H9 (cell line): Measurements from ENCODE around the gene HOXA2. TPM values are rescaled to one million over a fixed set of nuclear protein-coding genes. Genes with fewer than 3 reads are reported as not detected.

Source experiments
- DNase-seq: peaks from one replicate; pipeline ENCODE4 v3.0.0-alpha.2; 2017
- H2AFZ ChIP-seq: one replicate; pipeline ENCODE4 v1.6.1; 2013; ENCODE audit warnings: mild to moderate bottlenecking, low read length, control low read depth, moderate library complexity
- H2AK5ac ChIP-seq: 2 replicates; pipeline ENCODE4 v1.6.1; 2013; ENCODE audit warnings: low read length, control low read depth, mixed read lengths; ENCODE audit not compliant: insufficient read length
- H2BK120ac ChIP-seq: one replicate; pipeline ENCODE4 v1.6.1; 2013; ENCODE audit warnings: low read depth, mild to moderate bottlenecking, low read length, control low read depth, inconsistent platforms; ENCODE audit not compliant: poor library complexity, severe bottlenecking
- H2BK12ac ChIP-seq: 2 replicates; pipeline ENCODE4 v1.6.1; 2013; ENCODE audit warnings: low read length, control low read depth, mixed read lengths, low read depth; ENCODE audit not compliant: insufficient read length
- H2BK15ac ChIP-seq: 2 replicates; pipeline ENCODE4 v1.6.1; 2013; ENCODE audit warnings: low read depth, low read length, control low read depth
- H2BK20ac ChIP-seq: one replicate; pipeline ENCODE4 v1.6.1; 2013; ENCODE audit warnings: low read depth, mild to moderate bottlenecking, low read length, control low read depth, inconsistent platforms; ENCODE audit not compliant: poor library complexity, severe bottlenecking
- H2BK5ac ChIP-seq: 2 replicates; pipeline ENCODE4 v1.6.1; 2013; ENCODE audit warnings: low read length, control low read depth, mixed read lengths; ENCODE audit not compliant: insufficient read length
- H3K14ac ChIP-seq: 2 replicates; pipeline ENCODE4 v1.6.1; 2013; ENCODE audit warnings: low read length, control low read depth; ENCODE audit not compliant: insufficient read depth
- H3K18ac ChIP-seq: 2 replicates; pipeline ENCODE4 v1.6.1; 2013; ENCODE audit warnings: low read depth, mild to moderate bottlenecking, mixed read lengths, low read length, control low read depth; ENCODE audit not compliant: insufficient read length
- H3K23ac ChIP-seq: 2 replicates; pipeline ENCODE4 v1.6.1; 2013; ENCODE audit warnings: low read length, control low read depth, mixed read lengths, low read depth; ENCODE audit not compliant: insufficient read length
- H3K23me2 ChIP-seq: 2 replicates; pipeline ENCODE4 v1.6.1; 2013; ENCODE audit warnings: low read depth, mild to moderate bottlenecking, mixed read lengths, low read length, control low read depth; ENCODE audit not compliant: insufficient read length, poor library complexity, severe bottlenecking
- H3K27ac ChIP-seq: 2 replicates; pipeline ENCODE4 v1.5.1; 2013; ENCODE audit warnings: low read length, control low read depth, mixed read lengths, low read depth; ENCODE audit not compliant: insufficient read length
- H3K27me3 ChIP-seq: 2 replicates; pipeline ENCODE4 v1.6.1; 2013; ENCODE audit warnings: low read length, control low read depth, inconsistent platforms; ENCODE audit not compliant: insufficient read depth
- H3K4ac ChIP-seq: 2 replicates; pipeline ENCODE4 v1.6.1; 2013; ENCODE audit warnings: low read depth, mild to moderate bottlenecking, control low read depth, inconsistent platforms, low read length, moderate library complexity
- H3K4me1 ChIP-seq: 2 replicates; pipeline ENCODE4 v1.6.1; 2013; ENCODE audit warnings: low read length, control low read depth, inconsistent platforms; ENCODE audit not compliant: insufficient read depth
- H3K4me2 ChIP-seq: 2 replicates; pipeline ENCODE4 v1.6.1; 2013; ENCODE audit warnings: low read length, control low read depth, mixed read lengths; ENCODE audit not compliant: insufficient read length, insufficient read depth
- H3K56ac ChIP-seq: 2 replicates; pipeline ENCODE4 v1.6.1; 2013; ENCODE audit warnings: low read depth, mild to moderate bottlenecking, mixed read lengths, low read length, control low read depth; ENCODE audit not compliant: insufficient read length
- H3K79me1 ChIP-seq: 2 replicates; pipeline ENCODE4 v1.6.1; 2013; ENCODE audit warnings: low read depth, mild to moderate bottlenecking, moderate library complexity, low read length, control low read depth, inconsistent platforms; ENCODE audit not compliant: insufficient read depth, poor library complexity, severe bottlenecking
- H3K79me2 ChIP-seq: 2 replicates; pipeline ENCODE4 v1.6.1; 2013; ENCODE audit warnings: low read length, control low read depth, inconsistent platforms; ENCODE audit not compliant: insufficient read depth
- H3K9ac ChIP-seq: 2 replicates; pipeline ENCODE4 v1.6.1; 2013; ENCODE audit warnings: low read length, control low read depth, mixed read lengths; ENCODE audit not compliant: insufficient read length; ENCODE audit errors: extremely low read depth
- H3K9me3 ChIP-seq: one replicate; pipeline ENCODE4 v1.6.1; 2013; ENCODE audit warnings: low read depth, low read length, inconsistent platforms; ENCODE audit not compliant: control insufficient read depth
- H3T11ph ChIP-seq: one replicate; pipeline ENCODE4 v1.6.1; 2013; ENCODE audit warnings: mild to moderate bottlenecking, low read length, control low read depth, inconsistent platforms
- H4K20me1 ChIP-seq: one replicate; pipeline ENCODE4 v1.6.1; 2013; ENCODE audit not compliant: control insufficient read depth, insufficient read length, insufficient read depth
- H4K5ac ChIP-seq: 2 replicates; pipeline ENCODE4 v1.6.1; 2013; ENCODE audit warnings: low read depth, mild to moderate bottlenecking, mixed read lengths, low read length, control low read depth; ENCODE audit not compliant: insufficient read length
- H4K8ac ChIP-seq: replicated peaks from 2 replicates; pipeline ENCODE4 v1.6.1; 2013; ENCODE audit warnings: low read length, control low read depth, mixed read lengths, low read depth; ENCODE audit not compliant: insufficient read length
- H4K91ac ChIP-seq: 2 replicates; pipeline ENCODE4 v1.6.1; 2013; ENCODE audit warnings: low read depth, mild to moderate bottlenecking, moderate library complexity, mixed read lengths, low read length, control low read depth; ENCODE audit not compliant: insufficient read length
- H3K27ac Mint-ChIP-seq, 3 experiments: 2 replicates in 2 of 3; 3 replicates in 1 of 3; pipeline ENCODE4 v1.8.0; 2020 to 2021; ENCODE audit warnings: mixed read lengths in 3 of 3, mild to moderate bottlenecking in 1 of 3, moderate library complexity in 1 of 3
- H3K27me3 Mint-ChIP-seq: 2 replicates; pipeline ENCODE4 v1.8.0; 2021; ENCODE audit warnings: low read depth, mild to moderate bottlenecking, moderate library complexity, mixed read lengths
- H3K36me3 Mint-ChIP-seq, 3 experiments: 2 replicates in 2 of 3; 3 replicates in 1 of 3; pipeline ENCODE4 v1.8.0; 2020 to 2021; ENCODE audit warnings: low read depth in 3 of 3, mixed read lengths in 3 of 3; ENCODE audit not compliant: insufficient read depth in 1 of 3
- H3K4me1 Mint-ChIP-seq, 2 experiments: 2 replicates each; pipeline ENCODE4 v1.8.0; 2020; ENCODE audit warnings: mixed read lengths in 2 of 2
- H3K4me3 Mint-ChIP-seq, 2 experiments: 2 replicates in 1 of 2; 3 replicates in 1 of 2; pipeline ENCODE4 v1.8.0; 2020 to 2021; ENCODE audit warnings: mild to moderate bottlenecking in 2 of 2, mixed read lengths in 2 of 2, moderate library complexity in 1 of 2
- H3K9me3 Mint-ChIP-seq, 2 experiments: 2 replicates in 1 of 2; 3 replicates in 1 of 2; pipeline ENCODE4 v1.8.0; 2020; ENCODE audit warnings: mild to moderate bottlenecking in 2 of 2, mixed read lengths in 2 of 2, moderate library complexity in 1 of 2
- WGBS: extraction: QIAGEN DNeasy Blood & Tissue Kit; methylation state at CpG from one replicate; pipeline ENCODE4 v1.1.7; 2013; ENCODE audit warnings: missing lambda C conversion rate, low lambda C conversion rate, mixed read lengths; ENCODE audit not compliant: insufficient read length; ENCODE audit errors: extremely low coverage; 5-methylcytosine and 5-hydroxymethylcytosine counted together
- total RNA-seq: library from RNA; stranded (reverse); gene quantifications from 2 replicates; pipeline ENCODE4 v1.2.1, GENCODE V29; 2021
- TF ChIP-seq, protein P1 (sequence below): fragments of 200-600 bp; sonication (generic); conservative IDR thresholded peaks from 3 replicates; pipeline ENCODE4 v1.8.0; 2021; ENCODE audit warnings: antibody characterized with exemption, mild to moderate bottlenecking

The HOXA2 gene
- total RNA-seq, 1 experiment from 2014 or later, result not detected

DNA sequence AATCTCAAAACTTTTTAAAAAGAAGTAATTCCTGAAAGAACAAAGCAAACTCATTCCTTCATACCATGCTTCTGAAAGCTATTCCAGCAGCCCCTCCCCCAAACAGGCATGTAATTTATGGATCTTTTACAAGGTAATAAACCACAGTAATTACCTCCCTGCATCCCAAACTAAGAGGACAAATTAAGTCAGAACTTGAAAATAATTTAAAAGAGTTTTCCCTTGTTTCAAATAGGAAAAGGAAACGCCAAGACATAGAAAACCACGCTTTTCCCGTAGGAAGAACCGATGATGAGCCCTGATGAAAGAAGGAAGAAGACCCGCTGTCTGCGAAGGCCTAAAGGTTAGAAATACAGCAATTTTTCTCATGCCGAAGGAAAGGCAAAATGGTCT is 19.2 kb upstream of the HOXA2 start:
- no peak overlapping the region for H4K5ac ChIP-seq
- H3K4me1 ChIP-seq, result no peaks in the 10 kb centered on the region
- H3K36me3 Mint-ChIP-seq, result peaks cover 0 to 5% (median 0%) of the 10 kb centered on the region in 3 experiments; a peak in 1 of 7 replicates
- no peak overlapping the region for H3K14ac ChIP-seq
- no peaks in the 10 kb centered on the region for H3K79me2 ChIP-seq
- H3T11ph ChIP-seq, result no peak overlapping the region
- TF ChIP-seq, protein P1, sequence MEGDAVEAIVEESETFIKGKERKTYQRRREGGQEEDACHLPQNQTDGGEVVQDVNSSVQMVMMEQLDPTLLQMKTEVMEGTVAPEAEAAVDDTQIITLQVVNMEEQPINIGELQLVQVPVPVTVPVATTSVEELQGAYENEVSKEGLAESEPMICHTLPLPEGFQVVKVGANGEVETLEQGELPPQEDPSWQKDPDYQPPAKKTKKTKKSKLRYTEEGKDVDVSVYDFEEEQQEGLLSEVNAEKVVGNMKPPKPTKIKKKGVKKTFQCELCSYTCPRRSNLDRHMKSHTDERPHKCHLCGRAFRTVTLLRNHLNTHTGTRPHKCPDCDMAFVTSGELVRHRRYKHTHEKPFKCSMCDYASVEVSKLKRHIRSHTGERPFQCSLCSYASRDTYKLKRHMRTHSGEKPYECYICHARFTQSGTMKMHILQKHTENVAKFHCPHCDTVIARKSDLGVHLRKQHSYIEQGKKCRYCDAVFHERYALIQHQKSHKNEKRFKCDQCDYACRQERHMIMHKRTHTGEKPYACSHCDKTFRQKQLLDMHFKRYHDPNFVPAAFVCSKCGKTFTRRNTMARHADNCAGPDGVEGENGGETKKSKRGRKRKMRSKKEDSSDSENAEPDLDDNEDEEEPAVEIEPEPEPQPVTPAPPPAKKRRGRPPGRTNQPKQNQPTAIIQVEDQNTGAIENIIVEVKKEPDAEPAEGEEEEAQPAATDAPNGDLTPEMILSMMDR, result no peak
- peaks cover 2% of the 10 kb centered on the region for H4K20me1 ChIP-seq
- no peak overlapping the region for H3K56ac ChIP-seq
- H2BK120ac ChIP-seq, result no peak overlapping the region
- H3K27me3 Mint-ChIP-seq, result peaks cover 100% of the 10 kb centered on the region
- H3K4me3 Mint-ChIP-seq, result no peak overlapping the region; a peak in 1 of 5 replicates
- H2BK20ac ChIP-seq, result no peak overlapping the region
- no peak overlapping the region for H3K23ac ChIP-seq
- H2AK5ac ChIP-seq, result no peak overlapping the region
- H2BK5ac ChIP-seq, result no peak overlapping the region
- H3K4me1 Mint-ChIP-seq, result peaks cover 0 to 15% of the 10 kb centered on the region in 2 experiments; a peak in 1 of 4 replicates
- WGBS, result no CpG with 5 or more reads among the region's 7 CpGs
- no peak overlapping the region for H4K8ac ChIP-seq
- H3K27ac ChIP-seq, result no peak overlapping the region
- H3K79me1 ChIP-seq, result no peaks in the 10 kb centered on the region
- no peak overlapping the region for H3K9ac ChIP-seq
- no peak overlapping the region for H2AFZ ChIP-seq
- no peaks in the 10 kb centered on the region for H3K9me3 ChIP-seq
- H3K27ac Mint-ChIP-seq, result no peak overlapping the region
- H3K27me3 ChIP-seq, result peaks cover 100% of the 10 kb centered on the region
- H3K4ac ChIP-seq, result no peak overlapping the region
- H3K9me3 Mint-ChIP-seq, result peaks cover 9 to 12% of the 10 kb centered on the region in 2 experiments; a peak in 4 of 5 replicates
- no peak for DNase-seq
- H3K23me2 ChIP-seq, result no peaks in the 10 kb centered on the region
- H2BK15ac ChIP-seq, result no peak overlapping the region
- H4K91ac ChIP-seq, result no peak overlapping the region
- no peak overlapping the region for H3K4me2 ChIP-seq
- H3K18ac ChIP-seq, result no peak overlapping the region
- no peak overlapping the region for H2BK12ac ChIP-seq
